Medulla oblongata (tissue), 1 donor: ENCODE results near the gene TFPI.
"Not testable (repeated sequence)": the region's sequence is repeated elsewhere in the genome, so short reads cannot be mapped to it uniquely, and the experiment has no call there.

Experiments used
- DNase-seq: peaks from one replicate; pipeline ENCODE4 v3.0.0-alpha.2; 2015; ENCODE audit errors: extremely low spot score

TFPI gene

DNA sequence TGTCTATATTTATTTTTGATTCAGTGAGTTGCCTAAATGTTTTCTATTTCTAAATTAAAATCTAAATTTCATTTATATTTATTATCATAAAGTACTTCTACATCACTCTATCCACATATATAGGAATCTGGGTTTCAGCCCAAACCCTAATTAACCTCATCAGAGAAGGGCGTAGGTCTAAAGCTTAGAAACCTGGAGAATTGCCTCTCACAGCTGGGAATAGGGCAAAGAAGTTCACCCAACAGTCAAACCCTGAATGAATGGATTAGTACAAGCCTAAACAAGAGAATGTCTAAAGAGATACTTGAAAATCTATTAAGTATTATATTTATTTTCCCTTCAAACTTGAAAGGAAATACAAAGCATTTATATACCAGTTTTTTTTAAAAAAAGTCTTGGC is 26.2 kb downstream of the TFPI start:
- no peak for DNase-seq

DNA sequence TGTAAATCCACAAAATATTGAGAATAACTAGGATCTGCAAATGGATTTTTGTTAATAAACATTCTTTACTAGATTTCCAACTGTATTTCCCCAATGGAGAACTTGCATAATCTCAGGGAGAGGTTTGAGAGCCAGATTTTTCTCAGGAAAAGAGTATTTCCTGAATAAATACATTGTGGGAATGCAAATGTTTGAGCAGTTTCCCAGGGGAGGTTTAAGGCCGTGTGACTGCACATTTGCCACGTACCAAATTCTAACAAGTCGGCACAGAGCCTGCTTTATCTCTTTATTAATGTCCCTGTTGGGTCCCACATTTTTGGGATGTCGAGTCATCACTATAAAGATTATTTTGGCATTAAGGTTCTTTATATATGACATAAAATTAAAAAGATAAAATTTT is 27.0 kb downstream of the TFPI start:
- DNase-seq, result no peak

DNA sequence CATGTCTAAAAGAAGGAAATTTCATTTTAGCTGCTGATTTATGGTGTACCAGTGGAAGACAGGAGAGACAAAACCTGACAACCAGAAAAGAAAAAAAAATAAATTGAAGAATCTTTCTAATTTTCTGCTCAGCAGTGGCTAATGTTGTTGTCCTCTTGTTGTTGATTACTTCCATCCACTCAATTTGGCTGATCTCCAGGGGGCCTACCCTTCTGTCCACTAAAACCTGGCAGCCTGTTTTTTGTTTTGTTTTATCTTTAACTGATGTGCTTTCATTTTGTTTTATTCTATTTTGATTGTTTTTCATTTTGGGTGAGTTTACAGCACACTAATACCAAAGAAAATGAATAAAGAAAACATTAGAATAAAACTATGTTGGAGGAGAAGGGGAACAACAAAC is 27.4 kb downstream of the TFPI start:
- DNase-seq, result no peak

DNA sequence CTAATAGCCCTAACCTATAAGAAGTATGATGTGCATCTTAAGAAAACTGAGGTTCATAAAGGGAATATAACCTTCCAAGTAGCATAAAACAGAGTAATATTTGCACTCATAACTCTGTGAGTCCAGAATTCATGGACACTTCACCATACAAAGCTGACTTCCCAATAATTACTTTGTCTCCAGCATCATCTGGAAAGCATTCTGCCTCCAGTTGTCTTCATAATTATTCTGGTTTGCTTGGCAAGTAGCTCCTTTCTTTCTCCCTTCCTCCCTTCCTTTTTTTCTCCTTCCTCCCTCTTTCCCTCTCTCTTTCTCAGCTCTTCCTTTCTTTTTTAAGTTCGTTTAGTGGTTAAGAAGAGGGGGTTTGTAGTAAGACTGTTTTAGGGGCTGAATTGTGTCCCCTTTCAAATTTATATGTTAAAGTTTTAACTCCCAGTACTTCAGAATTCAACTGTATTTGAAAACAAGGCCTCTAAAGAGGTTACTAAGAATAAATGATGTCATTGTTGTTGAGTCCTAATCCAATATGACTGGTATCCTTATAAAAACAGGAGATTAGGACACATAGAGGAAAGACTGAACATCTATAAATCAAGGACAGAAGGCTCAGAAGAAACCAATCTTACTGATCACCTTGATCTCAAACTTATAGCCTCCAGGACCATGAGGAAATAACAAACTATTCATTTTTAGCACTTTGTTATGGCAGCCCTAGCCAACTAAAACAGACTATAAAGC is 28.9 kb downstream of the TFPI start:
- DNase-seq, result no peak

DNA sequence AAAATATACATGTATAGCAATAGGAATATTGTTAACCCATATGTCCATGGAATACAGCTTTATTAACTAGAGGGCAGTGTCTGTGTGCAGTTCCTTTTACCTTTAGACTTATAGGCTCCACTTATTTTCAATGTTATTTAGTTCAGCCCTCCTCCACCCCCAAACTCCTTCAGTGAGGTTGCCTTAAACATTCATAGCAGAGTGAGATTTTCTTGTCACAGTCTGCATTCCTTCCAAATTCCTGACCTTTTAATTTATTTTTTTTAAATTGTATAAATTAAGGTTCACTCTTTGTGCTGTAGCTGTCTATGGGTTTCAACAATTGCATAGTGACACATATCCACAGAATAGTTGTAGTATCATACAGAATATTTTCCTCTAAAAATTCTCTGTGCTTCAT is 30.9 kb downstream of the TFPI start:
- no peak for DNase-seq

DNA sequence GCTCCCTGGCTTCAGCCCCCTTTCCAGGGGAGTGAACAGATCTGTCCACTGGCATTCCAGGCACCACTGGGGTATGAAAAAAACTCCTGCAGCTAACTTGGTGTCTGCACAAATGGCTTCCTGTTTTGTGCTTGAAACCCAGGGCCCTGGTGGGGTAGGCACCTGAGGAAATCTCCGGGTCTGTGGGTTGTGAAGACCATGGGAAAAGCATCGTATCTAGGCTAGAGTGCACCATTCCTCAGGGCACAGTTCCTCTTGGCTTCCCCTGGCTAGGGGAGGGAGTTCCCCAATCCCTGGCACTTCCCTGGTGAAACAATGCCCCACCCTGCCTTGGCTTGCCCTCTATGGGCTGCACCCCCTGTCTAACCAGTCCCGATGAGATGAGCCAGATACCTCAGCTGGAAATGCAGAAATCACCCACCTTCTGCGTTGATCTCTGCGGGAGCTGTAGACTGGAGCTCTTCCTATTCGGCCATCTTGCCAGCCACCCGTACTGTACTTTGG is 34.1 kb downstream of the TFPI start:
- no peak for DNase-seq

DNA sequence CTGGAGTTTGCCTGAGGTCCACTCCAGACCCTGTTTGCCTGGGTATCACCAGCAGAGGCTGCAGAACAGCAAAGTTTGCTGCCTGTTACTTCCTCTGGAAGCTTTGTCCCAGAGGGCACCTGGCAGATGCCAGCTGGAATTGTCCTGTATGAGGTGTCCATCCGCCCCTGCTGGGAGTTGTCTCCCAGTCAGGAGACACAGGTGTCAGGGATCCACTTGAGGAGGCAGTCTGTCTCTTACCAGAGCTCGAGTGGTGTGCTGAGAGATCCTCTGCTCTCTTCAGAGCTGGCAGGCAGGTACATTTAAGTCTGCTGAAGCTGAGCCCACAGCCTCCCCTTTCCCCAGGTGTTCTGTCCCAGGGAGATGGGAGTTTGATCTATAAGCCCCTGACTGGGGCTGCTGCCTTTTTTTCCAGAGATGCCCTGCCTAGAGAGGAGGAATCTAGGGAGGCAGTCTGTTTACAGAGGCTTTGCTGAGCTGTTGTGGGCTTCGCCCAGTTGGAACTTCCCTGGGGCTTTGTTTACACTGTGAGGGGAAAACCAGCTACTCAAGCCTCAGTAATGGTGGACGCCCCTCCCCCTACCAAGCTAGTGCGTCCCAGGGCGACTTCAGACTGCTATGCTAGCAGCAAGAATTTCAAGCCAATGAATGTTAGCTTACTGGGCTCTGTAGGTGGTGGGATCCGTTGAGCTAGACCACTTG is 34.7 kb downstream of the TFPI start:
- DNase-seq, result no peak

DNA sequence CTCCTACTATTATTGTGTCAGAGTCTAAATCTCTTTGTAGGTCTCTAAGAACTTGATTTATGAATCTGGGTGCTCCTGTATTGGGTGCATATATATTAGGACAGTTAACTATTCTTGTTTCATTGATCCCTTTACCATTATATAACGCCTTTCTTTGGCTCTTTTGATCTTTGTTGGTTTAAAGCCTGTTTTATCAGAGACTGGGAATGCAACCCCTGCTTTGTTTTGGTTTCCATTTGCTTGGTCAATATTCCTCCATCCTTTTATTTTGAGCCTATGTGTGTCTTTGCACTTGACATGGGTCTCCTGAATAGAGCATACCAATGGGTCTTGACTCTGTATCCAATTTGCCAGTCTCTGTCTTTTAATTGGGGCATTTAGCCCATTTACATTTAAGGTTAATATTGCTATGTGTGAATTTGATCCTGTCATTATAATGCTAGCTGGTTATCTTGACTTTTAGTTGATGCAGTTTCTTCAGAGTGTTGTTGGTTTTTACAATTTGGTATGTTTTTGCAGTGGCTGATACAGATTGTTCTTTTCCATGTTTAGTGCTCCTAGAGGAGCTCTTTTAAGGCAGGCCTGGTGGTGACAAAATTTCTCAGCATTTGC is 36.4 kb downstream of the TFPI start:
- DNase-seq, result not testable (repeated sequence)

DNA sequence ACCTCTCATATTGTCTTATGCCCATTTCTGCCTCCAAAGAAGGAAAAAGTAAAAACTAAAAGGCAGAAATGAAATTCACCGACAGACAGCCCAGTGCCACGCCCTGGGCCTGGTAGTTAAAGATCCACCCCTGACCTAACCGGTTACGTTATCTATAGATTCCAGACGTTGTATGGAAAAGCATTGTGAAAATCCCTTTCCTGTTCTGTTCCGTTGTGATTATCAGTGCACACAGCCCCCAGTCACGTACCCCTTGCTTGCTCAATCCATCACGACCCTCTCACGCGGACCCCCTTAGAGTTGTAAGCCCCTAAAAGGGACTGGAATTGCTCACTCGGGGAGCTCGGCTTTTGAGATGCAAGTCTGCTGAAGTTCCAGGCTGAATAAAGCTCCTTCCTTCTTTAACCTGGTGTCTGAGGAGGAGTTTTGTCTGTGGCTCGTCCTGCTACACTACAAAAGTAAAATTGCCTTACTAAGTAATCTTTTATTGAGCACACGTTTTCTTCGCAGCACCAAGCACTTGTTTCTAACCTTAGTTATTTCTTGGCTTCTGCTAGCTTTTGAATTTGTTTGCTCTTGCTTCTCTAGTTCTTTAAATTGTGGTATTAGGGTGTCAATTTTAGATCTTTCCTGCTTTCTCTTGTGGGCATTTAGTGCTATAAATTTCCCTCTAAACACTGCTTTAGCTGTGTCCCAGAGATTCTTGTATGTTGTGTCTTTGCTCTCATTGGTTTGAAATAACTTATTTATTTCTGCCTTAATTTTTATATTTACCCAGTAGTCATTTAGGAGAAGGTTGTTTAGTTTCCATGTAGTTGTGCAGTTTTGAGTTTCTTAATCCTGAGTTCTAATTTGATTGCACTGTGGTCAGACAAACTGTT is 37.4 kb downstream of the TFPI start:
- not testable (repeated sequence) for DNase-seq

DNA sequence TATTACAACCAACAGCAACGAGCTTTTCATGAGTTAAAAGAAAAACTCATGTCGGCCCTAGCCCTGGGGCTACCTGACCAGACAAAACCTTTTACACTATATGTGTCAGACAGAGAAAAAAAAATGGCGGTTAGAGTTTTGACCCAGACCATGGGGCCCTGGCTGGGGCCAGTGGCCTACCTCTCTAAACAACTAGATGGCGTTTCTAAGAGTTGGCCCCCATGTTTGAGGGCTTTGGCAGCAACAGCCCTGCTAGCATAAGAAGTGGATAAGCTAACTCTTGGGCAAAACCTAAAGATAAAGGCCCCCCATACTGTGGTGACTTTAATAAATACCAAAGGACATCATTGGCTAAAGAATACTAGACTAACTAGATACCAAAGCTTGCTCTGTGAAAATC is 39.3 kb downstream of the TFPI start:
- DNase-seq, result no peak

DNA sequence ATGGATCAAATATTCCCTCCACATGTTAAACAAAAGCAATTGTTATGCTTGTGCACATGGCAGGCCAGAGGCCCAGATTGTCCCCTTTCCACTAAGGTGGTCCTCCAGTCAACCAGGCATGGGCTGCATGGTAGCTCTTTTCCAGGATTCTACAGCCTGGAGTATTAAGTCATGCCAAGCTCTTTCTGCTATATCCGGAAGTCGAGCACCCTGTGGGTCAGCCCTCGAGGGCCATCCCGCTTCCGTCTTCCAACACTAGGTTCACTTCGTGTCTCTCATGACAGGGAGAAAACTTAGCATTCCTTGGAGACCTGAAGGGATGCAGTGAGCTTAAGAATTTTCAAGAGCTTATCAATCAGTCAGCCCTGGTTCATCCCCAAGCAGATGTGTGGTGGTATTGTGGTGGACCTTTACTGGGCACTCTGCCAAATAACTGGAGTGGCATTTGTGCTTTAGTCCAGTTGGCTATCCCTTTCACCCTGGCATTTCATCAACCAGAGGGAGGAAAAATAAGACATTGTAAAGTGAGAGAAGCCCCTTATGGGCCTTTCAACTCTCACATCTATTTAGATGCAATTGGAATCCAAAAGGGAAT is 39.9 kb downstream of the TFPI start:
- not testable (repeated sequence) for DNase-seq

DNA sequence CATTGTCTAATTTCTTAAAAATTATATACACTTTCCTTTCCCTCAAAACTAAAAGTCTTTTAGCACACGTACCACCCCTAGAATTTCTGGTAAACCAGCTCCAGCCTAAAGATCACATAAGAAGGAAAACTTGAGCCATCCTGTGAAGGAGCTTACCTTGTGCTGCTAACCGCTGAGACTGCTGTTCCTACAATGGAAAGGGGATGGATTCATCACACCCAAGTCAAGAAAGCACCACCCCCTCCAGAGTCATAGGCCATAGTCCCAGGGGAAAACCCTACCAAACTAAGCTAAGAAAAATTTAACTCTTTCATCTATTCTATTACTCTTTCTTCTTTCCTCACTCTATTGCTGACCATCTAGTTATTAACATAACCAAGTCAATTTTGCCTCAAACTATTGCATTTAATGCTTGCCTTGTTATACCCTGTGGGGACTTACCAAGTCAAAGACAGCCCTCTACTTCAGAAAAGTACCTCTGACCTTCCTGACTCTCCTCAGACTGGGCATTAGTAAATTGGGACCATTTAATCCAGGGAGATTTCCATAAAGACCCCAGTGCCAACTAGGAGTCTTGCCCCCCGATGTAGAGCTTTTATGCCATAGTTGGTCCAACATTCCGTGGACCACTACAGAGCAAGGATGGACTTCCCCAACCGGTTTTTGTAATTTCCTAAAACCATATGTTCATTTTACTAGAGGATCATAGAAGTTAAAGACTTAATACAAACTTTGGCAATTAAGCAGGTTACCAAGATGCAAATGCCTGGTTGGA is 40.6 kb downstream of the TFPI start:
- DNase-seq, result not testable (repeated sequence)

DNA sequence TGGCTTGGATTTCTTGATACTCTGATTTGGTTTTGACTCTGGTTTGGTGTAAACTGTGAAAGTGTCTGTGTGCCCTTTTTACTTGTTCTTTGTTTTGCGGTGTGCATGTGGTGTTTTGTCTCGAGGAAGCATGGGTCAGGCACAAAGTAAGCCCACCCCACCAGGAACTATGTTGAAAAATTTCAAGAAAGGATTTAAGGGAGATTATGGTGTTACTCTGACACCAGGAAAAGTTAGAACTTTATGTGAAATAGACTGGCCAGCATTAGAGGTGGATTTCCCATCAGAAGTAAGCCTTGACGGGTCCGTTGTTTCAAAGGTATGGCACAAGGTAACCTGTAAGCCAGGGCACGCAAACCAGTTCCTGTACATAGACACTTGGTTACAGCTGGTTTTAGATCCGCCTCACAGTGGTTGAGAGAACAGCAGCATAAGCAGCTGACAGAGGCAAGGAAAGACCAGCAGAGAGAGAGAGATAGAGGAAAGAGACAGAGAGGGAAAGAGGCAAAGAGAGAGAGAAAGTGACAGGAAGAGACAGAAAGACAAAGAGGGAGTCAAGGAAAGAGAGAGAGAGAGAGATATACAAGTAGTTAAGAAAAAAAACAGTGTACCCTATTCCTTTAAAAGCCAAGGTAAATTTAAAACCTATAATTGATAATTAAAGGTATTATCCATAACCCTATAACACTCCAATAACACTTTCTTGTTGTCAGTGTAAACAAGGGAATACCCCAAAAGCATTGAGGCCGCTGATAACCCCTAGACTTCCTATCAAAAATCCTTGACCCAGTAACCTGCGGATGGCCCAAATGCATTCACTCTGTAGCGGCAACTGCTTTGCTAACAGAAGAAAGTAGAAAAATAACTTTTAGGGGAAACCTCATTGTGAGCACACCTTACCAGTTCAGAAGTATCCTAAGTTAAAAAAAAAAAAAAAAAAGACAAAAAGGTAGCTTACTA is 42.6 kb downstream of the TFPI start:
- no peak for DNase-seq

DNA sequence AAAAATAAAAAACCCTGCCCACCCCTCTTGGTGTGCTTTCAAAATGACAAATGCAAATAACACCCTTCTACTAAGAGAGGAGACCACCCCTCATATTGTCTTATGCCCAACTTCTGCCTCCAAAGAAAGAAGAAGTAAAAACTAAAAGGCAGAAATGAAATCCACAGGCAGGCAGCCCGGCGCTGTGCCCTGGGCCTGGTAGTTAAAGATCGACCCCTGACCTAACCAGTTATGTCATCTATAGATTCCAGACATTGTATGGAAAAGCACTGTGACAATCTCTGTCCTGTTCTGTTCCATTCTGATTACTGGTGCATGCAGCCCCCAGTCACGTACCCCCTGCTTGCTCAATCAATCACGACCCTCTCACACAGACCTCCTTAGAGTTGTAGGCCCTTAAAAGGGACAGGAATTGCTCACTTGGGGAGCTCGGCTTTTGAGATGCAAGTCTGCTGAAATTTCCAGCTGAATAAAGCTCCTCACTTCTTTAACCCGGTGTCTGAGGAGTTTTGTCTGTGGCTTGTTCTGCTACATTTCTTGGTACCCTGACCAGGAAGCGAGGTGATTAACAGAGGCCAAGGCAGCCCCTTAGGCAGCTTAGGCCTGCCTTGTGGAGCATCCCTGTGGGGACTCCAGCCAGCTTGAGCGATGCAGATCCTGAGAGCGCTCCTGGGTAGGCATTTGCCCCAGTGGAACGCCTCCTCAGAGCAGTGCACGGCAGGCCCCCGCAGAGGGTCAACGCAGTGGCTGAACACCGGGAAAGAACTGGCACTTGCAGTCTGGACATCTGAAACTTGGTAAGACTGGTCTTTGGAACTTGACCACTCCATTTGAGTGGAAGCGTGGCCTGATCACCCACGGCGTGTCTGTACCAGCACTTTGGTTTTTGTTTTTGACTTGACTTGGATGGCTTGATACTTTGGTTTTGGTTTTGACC is 43.5 kb downstream of the TFPI start:
- DNase-seq, result not testable (repeated sequence)

DNA sequence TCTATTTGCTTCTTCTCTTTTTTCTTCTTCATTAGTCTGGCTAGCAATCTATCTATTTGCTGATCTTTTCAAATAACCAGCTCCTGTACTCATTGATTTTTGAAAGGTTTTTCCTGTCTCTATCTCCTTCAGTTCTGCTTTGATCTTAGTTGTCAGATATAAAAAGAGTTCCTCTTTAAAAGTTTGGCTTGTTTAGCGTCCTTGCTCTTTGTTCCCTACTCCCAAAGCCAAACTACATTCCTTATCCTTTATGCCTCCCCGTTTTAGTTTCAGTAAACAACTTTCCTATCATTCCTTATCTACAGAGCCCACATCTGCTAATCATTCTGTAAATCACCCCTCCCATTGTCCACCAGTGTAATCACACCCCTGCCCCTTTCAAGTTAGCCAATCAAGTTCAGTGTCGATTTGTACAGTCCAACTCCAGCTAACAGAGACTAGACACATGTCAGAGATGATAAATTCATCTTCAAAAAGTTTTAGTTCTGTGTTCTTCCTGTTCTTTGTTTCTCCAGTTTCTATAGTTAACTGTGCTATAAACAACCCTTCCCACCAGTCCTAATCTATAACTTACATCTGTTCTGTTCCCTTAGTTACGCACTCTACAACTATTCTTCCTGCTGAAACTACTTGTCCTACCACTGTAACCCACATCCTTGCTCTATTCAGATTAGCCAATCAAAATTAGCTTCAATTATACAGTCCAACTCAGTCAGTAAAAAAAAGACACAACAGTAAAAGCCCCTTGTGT is 44.4 kb downstream of the TFPI start:
- DNase-seq, result no peak

DNA sequence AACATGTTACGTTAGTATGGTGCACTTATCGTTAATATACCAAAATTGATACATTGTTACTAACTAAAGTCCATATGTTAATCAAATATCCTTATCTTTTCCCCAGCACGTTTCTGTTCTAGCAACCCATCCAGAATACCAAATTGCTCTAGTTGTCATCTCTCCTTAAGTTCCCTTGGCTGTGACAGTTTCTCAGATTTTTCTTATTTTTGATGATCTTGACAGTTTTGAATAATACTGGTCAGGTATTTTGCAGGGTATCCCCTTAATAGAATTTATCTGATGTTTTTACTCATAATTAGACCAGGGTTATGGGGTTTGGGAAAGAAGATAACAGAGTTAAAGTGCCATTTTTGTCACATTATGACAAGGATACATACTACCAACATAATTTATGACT is 47.8 kb downstream of the TFPI start:
- no peak for DNase-seq

DNA sequence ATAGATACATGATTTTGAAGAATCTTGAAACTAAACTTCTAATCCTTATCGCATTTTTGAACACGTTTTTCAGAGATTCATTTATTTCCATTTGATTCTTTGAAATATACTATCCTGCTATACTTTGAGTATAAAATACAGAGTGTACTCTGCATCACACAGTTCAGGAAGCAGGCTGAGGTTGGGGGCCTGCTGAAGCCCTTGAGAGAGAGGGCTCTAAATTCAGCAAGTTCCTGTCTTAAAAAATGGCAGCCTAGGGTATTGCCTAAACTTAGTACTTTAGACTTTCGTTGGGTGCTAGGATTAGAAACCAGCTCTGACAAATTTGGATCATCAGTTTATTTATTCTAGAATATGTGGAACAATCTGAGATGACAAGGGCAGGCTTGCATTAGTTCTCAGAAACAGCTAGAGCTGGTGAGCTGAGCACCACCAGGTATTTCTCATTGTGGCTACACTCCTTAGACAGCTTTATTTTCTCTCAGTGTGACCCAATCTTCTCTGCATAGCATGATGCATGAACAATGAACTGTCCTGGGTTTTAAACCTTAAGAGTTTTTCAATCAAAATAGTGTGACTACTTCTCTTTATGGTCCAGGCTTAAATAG is 49.1 kb downstream of the TFPI start:
- no peak for DNase-seq
